ENCODE data around the gene GPRC5B. TPM values are rescaled to one million over a fixed set of nuclear protein-coding genes. Genes with fewer than 3 reads are reported as not detected.

GPRC5B gene
- total RNA-seq, 6 experiments from 2014 or later = 0.14 to 0.48 (median 0.29) TPM

- Mint-ChIP-seq H3K4me1 (ENCODE audit: low read depth) (peaks cover 22% of the 10 kb centered on the region), H3K27me3 (ENCODE audit: insufficient read depth) (no peaks in the 10 kb centered on the region; the same call in 1 of the 2 replicates), H3K4me3 (no peak overlapping the region), H3K27ac (no peak overlapping the region), H3K36me3 (ENCODE audit: low read depth) (no peaks in the 10 kb centered on the region), H3K9me3 (no peaks in the 10 kb centered on the region)
- TF ChIP-seq CTCF (IDR thresholded peaks at IDR 0.05) = no peak
- DNase-seq = no peak
These were observed 51.5 kb downstream of the GPRC5B start for GRCh38 chr16:19833176-19833575.

- peaks cover 22% of the 10 kb centered on the region for H3K4me1 Mint-ChIP-seq (ENCODE audit: low read depth)
- no peak overlapping the region for H3K27ac Mint-ChIP-seq
- H3K4me3 Mint-ChIP-seq = no peak overlapping the region
These were observed 53.0 kb downstream of the GPRC5B start for GRCh38 chr16:19831678-19832077.

DNA sequence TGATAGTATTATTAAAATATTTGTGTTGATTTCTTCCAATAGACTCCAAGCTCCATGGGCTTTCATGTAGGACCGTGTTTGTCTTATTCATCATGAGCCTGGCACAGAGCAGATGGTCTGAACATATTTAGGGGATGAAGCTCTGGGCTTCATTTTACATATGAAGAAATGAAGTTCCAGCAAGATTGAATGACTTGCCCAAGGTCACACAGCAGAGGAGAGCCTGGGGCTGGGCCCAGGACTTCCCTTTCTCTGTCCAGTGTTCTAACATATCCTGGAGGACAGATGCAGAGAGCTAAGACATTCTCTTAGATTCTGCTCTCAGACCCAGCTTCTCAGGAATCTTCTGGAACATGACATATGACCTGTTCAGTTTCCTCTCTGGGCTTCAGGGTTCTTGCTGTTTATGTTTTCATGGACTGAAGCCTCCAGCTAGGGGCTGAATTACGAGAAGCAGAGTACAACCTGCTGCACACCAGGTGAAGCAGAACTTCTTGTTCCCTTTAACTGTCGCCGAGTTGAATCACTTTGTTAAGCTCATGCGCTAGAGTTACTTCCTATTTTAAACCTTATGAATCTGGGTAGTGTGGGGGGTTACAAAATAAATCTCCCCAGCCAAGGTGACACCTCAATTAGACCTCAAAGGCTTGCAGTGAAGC is 53.6 kb downstream of the GPRC5B start:
- no peak overlapping the region for H3K27ac Mint-ChIP-seq

More at GRCh38 chr16:19831678-19832077, 53.0 kb downstream of the GPRC5B start:
- TF ChIP-seq CTCF (IDR thresholded peaks at IDR 0.05) = no peak
- Mint-ChIP-seq H3K27me3 (ENCODE audit: insufficient read depth) (no peaks in the 10 kb centered on the region; the same call in 1 of the 2 replicates), H3K36me3 (ENCODE audit: low read depth) (no peaks in the 10 kb centered on the region), H3K9me3 (no peaks in the 10 kb centered on the region)
- DNase-seq = peak; percentile 72

DNA sequence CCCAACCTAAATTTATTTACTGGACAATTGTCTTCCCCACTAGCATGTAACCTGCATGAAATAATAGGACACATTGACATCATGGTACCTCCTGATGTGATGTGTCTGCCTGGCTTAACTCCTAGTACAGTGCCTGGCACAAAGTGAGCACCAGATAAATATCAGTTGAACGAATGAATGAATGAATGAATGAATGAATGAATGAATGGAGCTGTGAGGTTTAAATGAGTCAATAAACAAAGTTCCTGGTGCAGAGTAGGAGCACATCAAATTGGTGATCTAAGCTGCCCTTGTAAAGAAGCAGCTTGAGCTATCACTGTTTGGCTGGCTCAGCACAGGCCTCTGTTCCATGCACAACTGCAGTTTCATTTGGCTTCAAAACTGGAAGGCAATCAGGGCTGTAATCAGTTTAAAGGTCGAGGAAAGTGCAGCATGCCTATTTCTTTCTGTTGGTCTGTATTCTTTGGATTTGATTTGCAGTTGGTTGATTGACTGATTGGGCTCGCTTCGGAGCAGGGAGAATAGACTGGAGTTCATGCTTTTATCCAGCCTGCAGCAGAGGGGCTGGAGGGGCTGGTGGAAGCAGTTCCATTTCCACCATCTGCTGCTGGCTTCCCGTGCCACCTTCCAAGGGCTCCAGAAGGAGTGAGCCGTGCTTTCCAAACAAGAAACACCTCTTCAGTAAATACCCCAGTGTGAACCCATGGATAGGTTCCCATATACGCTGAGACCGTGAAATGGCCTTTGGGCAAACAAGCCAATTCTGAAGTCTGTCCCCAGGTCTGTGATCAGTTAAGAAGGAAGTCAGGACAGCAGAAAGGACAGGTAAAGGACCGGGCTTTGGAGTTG is 54.6 kb downstream of the GPRC5B start:
- no peak for DNase-seq
- Mint-ChIP-seq H3K27me3 (ENCODE audit: insufficient read depth) (no peaks in the 10 kb centered on the region; the same call in 1 of the 2 replicates), H3K36me3 (ENCODE audit: low read depth) (no peaks in the 10 kb centered on the region), H3K27ac (no peak overlapping the region), H3K9me3 (no peaks in the 10 kb centered on the region), H3K4me3 (no peak overlapping the region), H3K4me1 (ENCODE audit: low read depth) (peaks cover 14% of the 10 kb centered on the region)
- no peak for TF ChIP-seq CTCF (IDR thresholded peaks at IDR 0.05)

More for the DNA sequence above, 53.6 kb downstream of the GPRC5B start:
- H3K4me1 Mint-ChIP-seq (ENCODE audit: low read depth) = peaks cover 17% of the 10 kb centered on the region
- no peak overlapping the region for H3K4me3 Mint-ChIP-seq
- H3K27me3 Mint-ChIP-seq (ENCODE audit: insufficient read depth) = no peaks in the 10 kb centered on the region; the same call in 1 of the 2 replicates
- DNase-seq = no peak
- TF ChIP-seq CTCF (IDR thresholded peaks at IDR 0.05) = no peak
- H3K9me3 Mint-ChIP-seq = no peaks in the 10 kb centered on the region
- H3K36me3 Mint-ChIP-seq (ENCODE audit: low read depth) = no peaks in the 10 kb centered on the region

- Mint-ChIP-seq H3K4me1 (ENCODE audit: low read depth) (no peaks in the 10 kb centered on the region), H3K36me3 (ENCODE audit: low read depth) (no peaks in the 10 kb centered on the region), H3K4me3 (no peak overlapping the region), H3K27ac (no peak overlapping the region), H3K9me3 (no peaks in the 10 kb centered on the region; the same call in 1 of the 2 replicates), H3K27me3 (ENCODE audit: insufficient read depth) (no peaks in the 10 kb centered on the region; the same call in 1 of the 2 replicates)
- no peak for TF ChIP-seq CTCF (IDR thresholded peaks at IDR 0.05)
- DNase-seq = no peak
These were observed 60.4 kb downstream of the GPRC5B start for GRCh38 chr16:19824216-19824615.

All from HFFc6 (cell line).